Caco-2 (cell line): Measurements from ENCODE around the gene CNTN2. TPM values are rescaled to one million over a fixed set of nuclear protein-coding genes. Genes with fewer than 3 reads are reported as not detected.

Experiments
- BruUV-seq: library from RNA; stranded (reverse); fragments of 400-500 nt; replicated peaks from 2 replicates; lab custom pipeline; 2021; lab: Mats Ljungman, UMichigan
- CTCF ChIA-PET: fragments of 300-600 bp; sonication (Branson Sonifier 250); formaldehyde crosslinking; loops from one replicate; lab custom pipeline; 2022; ENCODE audit warnings: antibody characterized with exemption; lab: Charles Lee
- POLR2A ChIA-PET: fragments of 300-600 bp; sonication (Branson Sonifier 250); formaldehyde crosslinking; loops from one replicate; lab custom pipeline; 2022; ENCODE audit warnings: antibody characterized with exemption; lab: Charles Lee
- DNase-seq, 2 experiments: peaks; one replicate each; pipeline versions ENCODE4 v3.0.0 to v3.0.0-alpha.2; 2020 to 2022
- H3K27me3 ChIP-seq: replicated peaks from 2 replicates; pipeline ENCODE4 v1.6.0; 2011; ENCODE audit warnings: low read length; ENCODE audit not compliant: control insufficient read depth, insufficient read depth
- H3K36me3 ChIP-seq: 2 replicates; pipeline ENCODE4 v1.5.1; 2011; ENCODE audit warnings: low read length; ENCODE audit not compliant: control insufficient read depth, insufficient read depth
- H3K4me1 ChIP-seq: fragments of 250-450 bp; sonication (Bioruptor Pico); 2 replicates; pipeline ENCODE4 v1.5.1; 2020; ENCODE audit warnings: mild to moderate bottlenecking
- H3K4me3 ChIP-seq: 2 replicates; pipeline ENCODE4 v1.5.1; 2011; ENCODE audit warnings: low read depth, mild to moderate bottlenecking, control low read depth, low read length
- H3K9me3 ChIP-seq: fragments of 250-450 bp; sonication (Bioruptor Pico); 2 replicates; pipeline ENCODE4 v1.5.1; 2020; ENCODE audit warnings: mild to moderate bottlenecking, moderate library complexity
- H3K27ac Mint-ChIP-seq: one replicate; pipeline ENCODE4 v1.8.0; 2022; ENCODE audit warnings: mixed read lengths; ENCODE audit not compliant: unreplicated experiment
- H3K27me3 Mint-ChIP-seq: one replicate; pipeline ENCODE4 v1.8.0; 2022; ENCODE audit warnings: mixed read lengths; ENCODE audit not compliant: insufficient read depth, unreplicated experiment
- H3K36me3 Mint-ChIP-seq: one replicate; pipeline ENCODE4 v1.8.0; 2022; ENCODE audit warnings: mild to moderate bottlenecking, mixed read lengths; ENCODE audit not compliant: insufficient read depth, unreplicated experiment
- H3K4me1 Mint-ChIP-seq: one replicate; pipeline ENCODE4 v1.8.0; 2022; ENCODE audit warnings: low read depth, mixed read lengths; ENCODE audit not compliant: unreplicated experiment
- H3K4me3 Mint-ChIP-seq: one replicate; pipeline ENCODE4 v1.8.0; 2022; ENCODE audit warnings: mild to moderate bottlenecking, moderate library complexity, mixed read lengths; ENCODE audit not compliant: unreplicated experiment
- H3K9me3 Mint-ChIP-seq: one replicate; pipeline ENCODE4 v1.8.0; 2022; ENCODE audit warnings: mixed read lengths; ENCODE audit not compliant: unreplicated experiment
- intact Hi-C: fragments of 100-400 bp; cut with micrococcal nuclease; formaldehyde crosslinking; loops from one replicate; pipeline ENCODE4 v1.10.0; 2022; ENCODE audit not compliant: unreplicated experiment
- total RNA-seq: library from RNA; stranded (reverse); gene quantifications from 2 replicates; pipeline ENCODE4 v1.2.3, GENCODE V29; 2022
- TF ChIP-seq, protein P1 (sequence below), 2 experiments: fragments of 200-600 bp in 1 of 2; IDR thresholded peaks; 1 replicate in 1 of 2; 2 replicates in 1 of 2; pipeline versions ENCODE4 v1.5.1 to v1.8.0; 2011 to 2022; ENCODE audit warnings: antibody characterized with exemption in 1 of 2, control low read depth in 1 of 2, inconsistent platforms in 1 of 2, low read depth in 1 of 2, low read length in 1 of 2, mild to moderate bottlenecking in 1 of 2, moderate library complexity in 1 of 2; ENCODE audit not compliant: insufficient read depth in 1 of 2, severe bottlenecking in 1 of 2, unreplicated experiment in 1 of 2

CNTN2 gene
- total RNA-seq, 1 experiment from 2014 or later = not detected

DNA sequence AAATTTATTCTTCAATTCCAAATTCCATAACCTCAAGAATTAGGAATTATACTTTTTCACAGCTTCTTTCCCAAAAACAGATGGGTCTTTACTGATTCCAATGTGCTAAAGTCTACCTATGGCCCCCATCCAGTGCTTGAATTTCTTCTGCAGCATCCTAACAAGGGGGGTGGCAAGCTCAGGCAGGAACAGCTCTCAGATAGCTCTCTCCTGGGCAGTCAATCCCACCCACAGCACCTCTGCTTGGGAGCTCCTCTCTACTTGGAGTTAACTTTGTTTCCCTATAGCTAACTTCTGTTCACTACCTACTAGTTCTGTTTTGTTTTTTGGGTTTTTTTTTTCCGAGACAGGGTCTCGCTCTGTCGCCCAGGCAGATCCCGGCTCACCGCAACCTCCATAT, 66.7 kb downstream of the CNTN2 start:
- TF ChIP-seq, protein P1, sequence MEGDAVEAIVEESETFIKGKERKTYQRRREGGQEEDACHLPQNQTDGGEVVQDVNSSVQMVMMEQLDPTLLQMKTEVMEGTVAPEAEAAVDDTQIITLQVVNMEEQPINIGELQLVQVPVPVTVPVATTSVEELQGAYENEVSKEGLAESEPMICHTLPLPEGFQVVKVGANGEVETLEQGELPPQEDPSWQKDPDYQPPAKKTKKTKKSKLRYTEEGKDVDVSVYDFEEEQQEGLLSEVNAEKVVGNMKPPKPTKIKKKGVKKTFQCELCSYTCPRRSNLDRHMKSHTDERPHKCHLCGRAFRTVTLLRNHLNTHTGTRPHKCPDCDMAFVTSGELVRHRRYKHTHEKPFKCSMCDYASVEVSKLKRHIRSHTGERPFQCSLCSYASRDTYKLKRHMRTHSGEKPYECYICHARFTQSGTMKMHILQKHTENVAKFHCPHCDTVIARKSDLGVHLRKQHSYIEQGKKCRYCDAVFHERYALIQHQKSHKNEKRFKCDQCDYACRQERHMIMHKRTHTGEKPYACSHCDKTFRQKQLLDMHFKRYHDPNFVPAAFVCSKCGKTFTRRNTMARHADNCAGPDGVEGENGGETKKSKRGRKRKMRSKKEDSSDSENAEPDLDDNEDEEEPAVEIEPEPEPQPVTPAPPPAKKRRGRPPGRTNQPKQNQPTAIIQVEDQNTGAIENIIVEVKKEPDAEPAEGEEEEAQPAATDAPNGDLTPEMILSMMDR (IDR thresholded peaks at IDR 0.05; ENCODE audit: insufficient read depth in 1 of 2, low read depth in 1 of 2, low read length in 1 of 2, severe bottlenecking in 1 of 2, unreplicated experiment in 1 of 2) = no peak
- Mint-ChIP-seq H3K27me3 (no peaks in the 10 kb centered on the region), H3K27ac (no peak overlapping the region), H3K9me3 (no peaks in the 10 kb centered on the region), H3K36me3 (peaks cover 42% of the 10 kb centered on the region), H3K4me1 (no peaks in the 10 kb centered on the region), H3K4me3 (no peak overlapping the region)
- H3K4me1 ChIP-seq = no peaks in the 10 kb centered on the region
- ChIA-PET CTCF (interaction anchor here (0.6 to 1.1 kb wide), 2 partner anchors 48 to 149 kb away, joined by 3 to 4 read pairs; no protein-coding TSS in a partner anchor), POLR2A (interaction anchor here (0.6 kb wide), 1 partner anchor 23 kb away, joined by 3 read pairs; no protein-coding TSS in a partner anchor)
- no peaks in the 10 kb centered on the region for H3K27me3 ChIP-seq
- intact Hi-C loops = no loop called here
- DNase-seq = no peak
- BruUV-seq = no TSS peak
- no peak overlapping the region for H3K4me3 ChIP-seq
- peaks cover 2% of the 10 kb centered on the region; the same call in 1 of the 2 replicates for H3K36me3 ChIP-seq
- H3K9me3 ChIP-seq = no peaks in the 10 kb centered on the region

DNA sequence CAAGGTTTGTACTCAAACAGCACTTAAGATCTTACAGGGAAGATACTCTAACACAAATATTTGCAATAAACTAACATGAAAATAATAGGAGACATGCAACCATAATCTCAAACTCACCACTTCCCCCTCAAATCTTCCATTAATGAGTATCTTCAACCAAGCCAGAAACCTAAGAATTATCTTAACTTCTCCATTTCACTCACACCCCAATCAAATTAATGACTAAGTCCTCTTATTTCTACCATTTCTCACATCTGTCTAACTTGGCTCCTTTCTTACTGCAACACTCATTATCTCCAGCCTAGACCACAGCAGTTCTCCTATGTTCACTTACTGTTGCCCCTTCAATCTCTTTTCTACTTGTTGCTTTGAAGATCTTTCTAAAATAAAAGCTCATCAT, 68.3 kb downstream of the CNTN2 start:
- Mint-ChIP-seq H3K4me1 (no peaks in the 10 kb centered on the region), H3K9me3 (no peaks in the 10 kb centered on the region), H3K36me3 (peaks cover 28% of the 10 kb centered on the region), H3K27ac (no peak overlapping the region), H3K27me3 (no peaks in the 10 kb centered on the region), H3K4me3 (no peak overlapping the region)
- Histone ChIP-seq H3K4me1 (no peaks in the 10 kb centered on the region), H3K36me3 (no peaks in the 10 kb centered on the region; the same call in 1 of the 2 replicates), H3K4me3 (no peak overlapping the region), H3K9me3 (no peaks in the 10 kb centered on the region), H3K27me3 (no peaks in the 10 kb centered on the region)
- intact Hi-C loops = no loop called here
- TF ChIP-seq, protein P1 (IDR thresholded peaks at IDR 0.05; ENCODE audit: insufficient read depth in 1 of 2, low read depth in 1 of 2, low read length in 1 of 2, severe bottlenecking in 1 of 2, unreplicated experiment in 1 of 2) = no peak
- no TSS peak for BruUV-seq
- POLR2A ChIA-PET = no interaction called here
- DNase-seq = no peak
- CTCF ChIA-PET = no interaction called here

DNA sequence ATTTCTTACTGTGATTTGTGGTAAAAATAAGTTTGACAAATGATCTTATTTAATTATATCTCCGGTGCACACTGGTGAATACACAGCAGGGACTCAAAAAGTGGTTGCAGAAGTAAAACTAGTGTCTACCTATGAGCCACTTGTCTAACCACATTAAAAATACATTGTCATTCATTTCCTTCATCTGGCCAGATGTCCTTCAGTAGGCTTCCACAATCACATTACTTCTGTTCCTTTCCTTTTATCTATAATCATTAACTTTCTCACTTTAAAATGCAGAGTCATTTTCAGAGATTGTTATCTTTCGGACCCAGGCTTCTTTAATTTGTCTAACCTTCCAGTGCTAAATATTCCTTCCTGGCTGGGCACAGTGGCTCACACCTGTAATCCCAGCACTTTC, 75.7 kb downstream of the CNTN2 start:
- POLR2A ChIA-PET = no interaction called here

More for the DNA sequence above, 75.7 kb downstream of the CNTN2 start:
- no peaks in the 10 kb centered on the region for H3K9me3 Mint-ChIP-seq
- peaks cover 22% of the 10 kb centered on the region for H3K36me3 Mint-ChIP-seq
- H3K4me3 ChIP-seq = no peak overlapping the region
- no peaks in the 10 kb centered on the region for H3K36me3 ChIP-seq
- intact Hi-C loops = no loop called here
- peaks cover 4% of the 10 kb centered on the region for H3K4me1 ChIP-seq
- H3K27me3 Mint-ChIP-seq = no peaks in the 10 kb centered on the region
- CTCF ChIA-PET = no interaction called here
- H3K27ac Mint-ChIP-seq = no peak overlapping the region
- H3K4me1 Mint-ChIP-seq = peaks cover 11% of the 10 kb centered on the region
- no peaks in the 10 kb centered on the region for H3K9me3 ChIP-seq
- TF ChIP-seq, protein P1 (IDR thresholded peaks at IDR 0.05; ENCODE audit: insufficient read depth in 1 of 2, low read depth in 1 of 2, low read length in 1 of 2, severe bottlenecking in 1 of 2, unreplicated experiment in 1 of 2) = no peak
- BruUV-seq = no TSS peak
- no peak for DNase-seq
- no peak overlapping the region for H3K4me3 Mint-ChIP-seq
- no peaks in the 10 kb centered on the region for H3K27me3 ChIP-seq
